Measurements from ENCODE around the gene FAM229A. TPM values are rescaled to one million over a fixed set of nuclear protein-coding genes. Genes with fewer than 3 reads are reported as not detected.

FAM229A gene
- total and polyA plus RNA-seq, 2 of the 8 experiments (the other 6 are each of a cell fraction or from before 2014, with no cell fraction given) = 4.1 to 4.2 TPM

DNA sequence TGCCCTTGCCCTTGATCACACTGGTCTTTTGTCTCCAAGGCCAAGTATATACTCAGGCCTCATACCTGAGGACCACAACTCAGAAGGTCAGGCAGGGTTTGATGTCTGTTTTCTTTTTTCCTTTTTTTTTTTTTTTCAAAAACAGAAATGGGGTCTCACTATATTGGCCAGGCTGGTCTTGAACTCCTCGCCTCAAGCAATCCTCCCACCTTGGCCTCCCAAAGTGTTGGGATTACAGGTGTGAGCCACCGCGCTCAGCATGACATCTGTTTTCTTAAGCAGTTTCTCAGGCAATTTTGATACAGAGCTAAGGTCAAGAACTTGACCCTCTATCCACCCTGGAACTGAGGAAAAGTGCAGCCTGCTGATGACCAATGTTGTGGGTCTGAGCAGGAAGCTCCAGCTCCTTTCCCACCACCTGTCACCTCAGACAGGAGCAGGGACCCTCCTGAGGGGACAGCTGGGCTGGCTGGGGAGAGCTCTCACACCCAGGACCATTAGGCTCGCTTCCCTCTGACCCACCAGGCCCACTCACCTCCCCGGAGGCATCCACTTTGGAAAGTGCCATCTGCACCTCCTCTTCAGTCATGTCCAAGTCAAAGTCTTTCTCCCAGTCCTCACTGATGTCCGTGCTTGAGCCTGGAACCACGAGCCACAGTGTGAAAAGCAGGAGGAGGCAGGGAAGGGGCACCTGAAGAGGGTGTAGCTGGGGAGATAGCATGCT, 5.8 kb upstream of the FAM229A start:
- no peaks in the 10 kb centered on the region for H3K4me1 ChIP-seq (replicated peaks in 1 of 4; ENCODE audit: control insufficient read depth in 3 of 4, insufficient read depth in 4 of 4, low read length in 3 of 4)
- no peaks in the 10 kb centered on the region for H3K23me2 ChIP-seq (ENCODE audit: low read depth, low read length)
- DNase-seq (ENCODE audit: low read depth in 1 of 2, low spot score in 2 of 2) (no peak), FAIRE-seq (no peak)
- no peaks in the 10 kb centered on the region for H3K79me2 ChIP-seq (ENCODE audit: control insufficient read depth in 1 of 2, insufficient read depth in 2 of 2, low read length in 2 of 2)
- CTCF ChIA-PET (ENCODE audit: partially characterized antibody) = interaction anchor here (1.2 kb wide), 1 partner anchor 52 kb away, joined by 4 read pairs; no protein-coding TSS in a partner anchor
- peaks cover 6 to 62% (median 35%) of the 10 kb centered on the region in 4 experiments; a peak in 7 of 8 replicates for H3K36me3 ChIP-seq (ENCODE audit: control insufficient read depth in 2 of 4, insufficient read depth in 4 of 4, low read length in 3 of 4)
- no peaks in the 10 kb centered on the region for H3K27me3 ChIP-seq (replicated peaks in 1 of 4; ENCODE audit: control insufficient read depth in 3 of 4, extremely low read depth in 1 of 4, insufficient read depth in 3 of 4, low read length in 3 of 4)
- H3K9me3 ChIP-seq (ENCODE audit: insufficient read depth in 2 of 2, low read depth in 1 of 2, low read length in 1 of 2) = no peaks in the 10 kb centered on the region
- H2BK12ac ChIP-seq (ENCODE audit: low read depth, low read length) = no peak overlapping the region
- H4K8ac ChIP-seq (ENCODE audit: extremely low read depth, insufficient read depth, low read length) = no peak overlapping the region
- H3K79me1 ChIP-seq (ENCODE audit: low read depth, low read length) = no peaks in the 10 kb centered on the region
- no peak overlapping the region for H3K18ac ChIP-seq (ENCODE audit: extremely low read depth, low read length)
- no peak overlapping the region for H3K4me2 ChIP-seq (ENCODE audit: insufficient read depth in 1 of 2, low read depth in 2 of 2, low read length in 2 of 2)
- H2BK120ac ChIP-seq (replicated peaks; ENCODE audit: low read depth, low read length) = no peak overlapping the region
- H2AK5ac ChIP-seq (ENCODE audit: low read depth, low read length) = no peak overlapping the region
- no peak overlapping the region for H3K56ac ChIP-seq (replicated peaks; ENCODE audit: insufficient read length, low read depth, low read length)
- no peak overlapping the region for H3K27ac ChIP-seq (ENCODE audit: low read depth, low read length)
- H3K4me3 ChIP-seq (ENCODE audit: extremely low read depth in 1 of 4, insufficient read depth in 2 of 4, low read depth in 3 of 4, low read length in 4 of 4) = no peak overlapping the region
- H3K23ac ChIP-seq (ENCODE audit: insufficient read length) = no peak overlapping the region
- H4K5ac ChIP-seq (ENCODE audit: insufficient read length, low read depth, low read length) = no peak overlapping the region
- H2BK15ac ChIP-seq (ENCODE audit: low read length) = no peak overlapping the region
- no peak overlapping the region for H2AFZ ChIP-seq (ENCODE audit: low read length)
- peaks cover 2 to 6% of the 10 kb centered on the region in 2 experiments for H4K20me1 ChIP-seq (replicated peaks in 1 of 2; ENCODE audit: control insufficient read depth in 1 of 2, insufficient read depth in 2 of 2, low read length in 2 of 2)
- POLR2A ChIA-PET (ENCODE audit: partially characterized antibody) = interaction anchor here (1.0 to 4.3 kb wide), 6 partner anchors 10 to 35 kb away, joined by 4 to 17 read pairs (median 8); partner anchors contain the start of gene MARCKSL1
- H3K4ac ChIP-seq (replicated peaks; ENCODE audit: insufficient read length, low read depth, low read length) = no peak overlapping the region
- H3K14ac ChIP-seq (ENCODE audit: insufficient read length) = no peak overlapping the region
- H2BK5ac ChIP-seq (ENCODE audit: low read depth, low read length) = no peak overlapping the region
- H4K91ac ChIP-seq (replicated peaks; ENCODE audit: insufficient read length, low read length) = no peak overlapping the region
- no peak overlapping the region for H2BK20ac ChIP-seq (ENCODE audit: low read length)
- WGBS, 2 experiments (ENCODE audit: extremely low coverage in 1 of 2, insufficient coverage in 1 of 2, insufficient read length in 1 of 2, insufficient replicate concordance in 2 of 2, low coverage in 1 of 2, low lambda C conversion rate in 2 of 2, missing lambda C conversion rate in 1 of 2) = 89% methylated on average over 7 of the region's 7 CpGs; no CpG with 5 or more reads in 1 of the 2 experiments
- no peak overlapping the region for H3K9ac ChIP-seq (replicated peaks in 1 of 4; ENCODE audit: extremely low read depth in 1 of 4, low read depth in 3 of 4, low read length in 3 of 4)
- TF ChIP-seq SUZ12 (IDR thresholded peaks at IDR 0.05; ENCODE audit: low read length) = no peak
- TF ChIP-seq TBP (IDR thresholded peaks at IDR 0.05; ENCODE audit: low read depth, low read length) = no peak
- no peak for TF ChIP-seq GTF2F1 (IDR thresholded peaks at IDR 0.05; ENCODE audit: borderline replicate concordance, low read depth, low read length)
- TF ChIP-seq, protein P1, sequence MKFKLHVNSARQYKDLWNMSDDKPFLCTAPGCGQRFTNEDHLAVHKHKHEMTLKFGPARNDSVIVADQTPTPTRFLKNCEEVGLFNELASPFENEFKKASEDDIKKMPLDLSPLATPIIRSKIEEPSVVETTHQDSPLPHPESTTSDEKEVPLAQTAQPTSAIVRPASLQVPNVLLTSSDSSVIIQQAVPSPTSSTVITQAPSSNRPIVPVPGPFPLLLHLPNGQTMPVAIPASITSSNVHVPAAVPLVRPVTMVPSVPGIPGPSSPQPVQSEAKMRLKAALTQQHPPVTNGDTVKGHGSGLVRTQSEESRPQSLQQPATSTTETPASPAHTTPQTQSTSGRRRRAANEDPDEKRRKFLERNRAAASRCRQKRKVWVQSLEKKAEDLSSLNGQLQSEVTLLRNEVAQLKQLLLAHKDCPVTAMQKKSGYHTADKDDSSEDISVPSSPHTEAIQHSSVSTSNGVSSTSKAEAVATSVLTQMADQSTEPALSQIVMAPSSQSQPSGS (IDR thresholded peaks at IDR 0.05; ENCODE audit: low read length) = no peak
- TF ChIP-seq GABPA (IDR thresholded peaks at IDR 0.05; ENCODE audit: borderline replicate concordance, insufficient read depth, low read length) = no peak
- no peak for TF ChIP-seq TEAD4 (IDR thresholded peaks at IDR 0.05; ENCODE audit: low read depth, low read length)
- no peak for TF ChIP-seq YY1 (IDR thresholded peaks at IDR 0.05; ENCODE audit: low read depth, low read length)
- no peak for TF ChIP-seq POLR2AphosphoS5 (IDR thresholded peaks at IDR 0.05; ENCODE audit: low read depth, low read length)
- TF ChIP-seq RNF2 (IDR thresholded peaks at IDR 0.05; ENCODE audit: borderline replicate concordance, low read depth, low read length, missing control alignments, poor library complexity, severe bottlenecking) = no peak
- TF ChIP-seq BACH1 (IDR thresholded peaks at IDR 0.05; ENCODE audit: low read length) = no peak
- TF ChIP-seq KDM5A (IDR thresholded peaks at IDR 0.05; ENCODE audit: low read length) = no peak
